Left lung (tissue), 10 donors: ENCODE measurements around the gene CLCN2. TPM values are rescaled to one million over a fixed set of nuclear protein-coding genes. Genes with fewer than 3 reads are reported as not detected.

ENCODE experiments used
- ATAC-seq: fragments of 200-7000 bp; cut with Tn5 transposase; one replicate; pipeline ENCODE4 v1.9.1; 2020; ENCODE audit warnings: moderate library complexity
- DNase-seq, 4 donors: peaks; one replicate each; pipeline ENCODE4 v3.0.0-alpha.2; 2013 to 2020
- H3K27ac ChIP-seq, 2 donors: fragments of 200-600 bp; sonication (generic) in 1 of 2; one replicate each; pipeline versions ENCODE4 v1.5.0 to v1.8.0; 2020 to 2021
- H3K27me3 ChIP-seq, 2 donors: fragments of 200-600 bp; sonication (generic) in 1 of 2; one replicate each; pipeline versions ENCODE4 v1.5.0 to v1.8.0; 2020 to 2021
- H3K36me3 ChIP-seq, 2 donors: fragments of 200-600 bp; sonication (generic) in 1 of 2; one replicate each; pipeline versions ENCODE4 v1.5.0 to v1.8.0; 2020 to 2021
- H3K4me1 ChIP-seq, 2 donors: fragments of 200-600 bp; one replicate each; pipeline ENCODE4 v1.8.0; 2021
- H3K4me3 ChIP-seq, 2 donors: fragments of 200-600 bp; sonication (generic) in 1 of 2; one replicate each; pipeline versions ENCODE4 v1.5.0 to v1.8.0; 2020 to 2021; ENCODE audit warnings: mild to moderate bottlenecking in 1 of 2
- H3K9me3 ChIP-seq, 2 donors: fragments of 200-600 bp; sonication (generic) in 1 of 2; one replicate each; pipeline versions ENCODE4 v1.5.0 to v1.8.0; 2020 to 2021
- intact Hi-C, 2 donors: fragments of 100-400 bp; cut with DNase I; formaldehyde crosslinking; loops; one replicate each; pipeline versions ENCODE4 v1.11.2 to v1.14.2; 2022
- polyA plus RNA-seq, 6 donors: library from polyadenylated mRNA; unstranded; fragments of 120-200 nt; gene quantifications; one replicate each; pipeline ENCODE4 v1.2.1, GENCODE V29; 2013; ENCODE audit not compliant: insufficient read length in 6 of 6
- total RNA-seq, 2 donors: library from RNA; stranded (reverse); fragmentation: NEBNext Ultra II Directional; extraction: Animal tissue kit (Norgen Biotek cat#: 25700); gene quantifications; one replicate each; pipeline ENCODE4 v1.2.1, GENCODE V29; 2021
- TF ChIP-seq, protein P1 (sequence below), 2 donors: fragments of 200-600 bp; sonication (generic) in 1 of 2; IDR thresholded peaks; one replicate each; pipeline versions ENCODE4 v1.5.0 to v1.8.0; 2021; ENCODE audit warnings: antibody characterized with exemption in 2 of 2
- donor health status: DM: no; HTN: yes; CAD: no.
- donor health status: DM: no; HTN: no; CAD: no.

The CLCN2 gene
- total and polyA plus RNA-seq, 8 donors: 4.4 to 12.0 (median 10.1) TPM

DNA sequence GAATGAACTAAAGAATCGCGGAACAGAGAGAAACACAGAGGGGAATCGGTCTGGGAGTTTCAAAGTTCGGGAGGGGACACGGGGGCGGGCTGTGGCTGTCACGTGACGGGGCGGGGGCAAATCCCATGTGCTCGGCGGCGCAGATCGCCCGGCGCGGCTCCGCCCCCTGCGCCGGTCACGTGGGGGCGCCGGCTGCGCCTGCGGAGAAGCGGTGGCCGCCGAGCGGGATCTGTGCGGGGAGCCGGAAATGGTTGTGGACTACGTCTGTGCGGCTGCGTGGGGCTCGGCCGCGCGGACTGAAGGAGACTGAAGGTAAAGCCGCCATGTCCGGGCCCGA lies 47.1 kb downstream of the CLCN2 start, which contains the start of gene EIF4G1:
Gene EIF4G1 (plus strand): TSS at position 244 of the 337 bp plus-strand sequence. CDS start 1,191 bp downstream, outside the sequence.
- H3K4me1 ChIP-seq: peaks cover 26 to 45% of the 10 kb centered on the region in 2 donors
- TF ChIP-seq, protein P1, sequence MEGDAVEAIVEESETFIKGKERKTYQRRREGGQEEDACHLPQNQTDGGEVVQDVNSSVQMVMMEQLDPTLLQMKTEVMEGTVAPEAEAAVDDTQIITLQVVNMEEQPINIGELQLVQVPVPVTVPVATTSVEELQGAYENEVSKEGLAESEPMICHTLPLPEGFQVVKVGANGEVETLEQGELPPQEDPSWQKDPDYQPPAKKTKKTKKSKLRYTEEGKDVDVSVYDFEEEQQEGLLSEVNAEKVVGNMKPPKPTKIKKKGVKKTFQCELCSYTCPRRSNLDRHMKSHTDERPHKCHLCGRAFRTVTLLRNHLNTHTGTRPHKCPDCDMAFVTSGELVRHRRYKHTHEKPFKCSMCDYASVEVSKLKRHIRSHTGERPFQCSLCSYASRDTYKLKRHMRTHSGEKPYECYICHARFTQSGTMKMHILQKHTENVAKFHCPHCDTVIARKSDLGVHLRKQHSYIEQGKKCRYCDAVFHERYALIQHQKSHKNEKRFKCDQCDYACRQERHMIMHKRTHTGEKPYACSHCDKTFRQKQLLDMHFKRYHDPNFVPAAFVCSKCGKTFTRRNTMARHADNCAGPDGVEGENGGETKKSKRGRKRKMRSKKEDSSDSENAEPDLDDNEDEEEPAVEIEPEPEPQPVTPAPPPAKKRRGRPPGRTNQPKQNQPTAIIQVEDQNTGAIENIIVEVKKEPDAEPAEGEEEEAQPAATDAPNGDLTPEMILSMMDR (IDR thresholded peaks at IDR 0.05): no peak
- intact Hi-C loops: no loop called here
- no peaks in the 10 kb centered on the region for H3K9me3 ChIP-seq
- DNase-seq (peak; percentile 89 to 99 (median 96)), ATAC-seq (peak; percentile 84)
- H3K27ac ChIP-seq: peak within 1 kb of the TSS; percentile 91 to 92
- H3K27me3 ChIP-seq: no peaks in the 10 kb centered on the region
- H3K36me3 ChIP-seq: peaks cover 0 to 46% of the 10 kb centered on the region in 2 donors
- peak within 1 kb of the TSS; percentile 70 to 89 for H3K4me3 ChIP-seq

DNA sequence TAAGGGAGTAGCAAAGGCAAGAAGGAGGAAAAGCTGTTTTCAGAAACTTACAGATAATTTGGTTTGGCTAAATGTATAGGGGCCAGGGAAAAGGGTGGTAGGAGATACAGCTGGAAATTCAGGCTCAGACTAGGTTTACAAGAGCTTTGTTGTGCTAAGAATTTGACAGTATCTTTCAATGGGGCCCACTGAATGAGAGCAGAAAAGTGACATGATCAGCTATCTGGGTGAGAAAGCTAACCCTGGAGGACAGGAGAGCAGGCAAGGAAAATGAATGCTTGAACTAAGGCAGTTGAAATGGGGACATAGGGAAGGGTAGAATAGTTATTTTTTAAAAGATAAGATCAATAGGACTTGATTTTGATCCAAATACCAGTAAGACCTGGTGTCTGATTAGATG lies 49.8 kb downstream of the CLCN2 start:
- Histone ChIP-seq H3K4me1 (peaks cover 4 to 20% of the 10 kb centered on the region in 2 donors), H3K27me3 (no peaks in the 10 kb centered on the region), H3K4me3 (no peak overlapping the region), H3K36me3 (peaks cover 0 to 49% of the 10 kb centered on the region in 2 donors), H3K27ac (no peak overlapping the region), H3K9me3 (no peaks in the 10 kb centered on the region)
- DNase-seq (no peak), ATAC-seq (no peak)
- intact Hi-C loops: no loop called here
- TF ChIP-seq, protein P1 (IDR thresholded peaks at IDR 0.05): no peak

DNA sequence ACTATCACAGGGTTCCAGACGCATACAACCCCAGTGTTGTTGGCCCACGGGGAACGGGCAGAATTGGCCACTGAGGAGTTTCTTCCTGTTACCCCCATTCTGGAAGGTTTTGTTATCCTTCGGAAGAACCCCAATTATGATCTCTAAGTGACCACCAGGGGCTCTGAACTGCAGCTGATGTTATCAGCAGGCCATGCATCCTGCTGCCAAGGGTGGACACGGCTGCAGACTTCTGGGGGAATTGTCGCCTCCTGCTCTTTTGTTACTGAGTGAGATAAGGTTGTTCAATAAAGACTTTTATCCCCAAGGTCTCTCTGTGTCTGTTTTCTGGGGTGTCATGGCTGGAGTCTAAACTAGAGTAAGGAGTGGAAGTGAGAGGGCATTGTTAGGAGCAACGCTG lies 52.7 kb downstream of the CLCN2 start:
- TF ChIP-seq, protein P1 (IDR thresholded peaks at IDR 0.05): no peak
- no peak for DNase-seq

DNA sequence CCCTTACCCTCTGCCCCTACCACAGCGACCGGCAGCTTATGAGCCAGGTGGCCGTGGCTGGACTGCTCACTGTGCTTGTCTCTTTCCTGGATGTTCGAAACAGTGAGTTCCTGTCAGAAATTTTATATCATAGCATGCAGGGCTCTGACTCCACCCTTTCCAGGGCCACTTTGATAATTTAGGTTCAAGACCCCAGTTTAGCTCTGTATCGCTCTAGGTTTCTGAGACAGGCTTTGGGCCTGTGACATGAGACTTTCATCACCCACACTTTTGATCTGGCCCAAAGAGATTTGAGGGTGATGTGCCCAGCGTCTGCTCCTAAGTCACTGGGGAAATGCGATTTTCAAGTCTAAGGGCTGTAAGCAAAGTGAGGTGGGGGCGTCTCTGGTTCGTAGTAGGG lies 53.5 kb downstream of the CLCN2 start:
- H3K27me3 ChIP-seq: no peaks in the 10 kb centered on the region
- peaks cover 3 to 75% of the 10 kb centered on the region in 2 donors for H3K36me3 ChIP-seq

More for the DNA sequence above, 52.7 kb downstream of the CLCN2 start:
- Histone ChIP-seq H3K27me3 (no peaks in the 10 kb centered on the region), H3K4me3 (no peak overlapping the region), H3K4me1 (peaks cover 0 to under 1% of the 10 kb centered on the region in 2 donors), H3K9me3 (no peaks in the 10 kb centered on the region), H3K36me3 (peaks cover 3 to 66% of the 10 kb centered on the region in 2 donors), H3K27ac (no peak overlapping the region)
- intact Hi-C loops: no loop called here
- ATAC-seq: no peak

DNA sequence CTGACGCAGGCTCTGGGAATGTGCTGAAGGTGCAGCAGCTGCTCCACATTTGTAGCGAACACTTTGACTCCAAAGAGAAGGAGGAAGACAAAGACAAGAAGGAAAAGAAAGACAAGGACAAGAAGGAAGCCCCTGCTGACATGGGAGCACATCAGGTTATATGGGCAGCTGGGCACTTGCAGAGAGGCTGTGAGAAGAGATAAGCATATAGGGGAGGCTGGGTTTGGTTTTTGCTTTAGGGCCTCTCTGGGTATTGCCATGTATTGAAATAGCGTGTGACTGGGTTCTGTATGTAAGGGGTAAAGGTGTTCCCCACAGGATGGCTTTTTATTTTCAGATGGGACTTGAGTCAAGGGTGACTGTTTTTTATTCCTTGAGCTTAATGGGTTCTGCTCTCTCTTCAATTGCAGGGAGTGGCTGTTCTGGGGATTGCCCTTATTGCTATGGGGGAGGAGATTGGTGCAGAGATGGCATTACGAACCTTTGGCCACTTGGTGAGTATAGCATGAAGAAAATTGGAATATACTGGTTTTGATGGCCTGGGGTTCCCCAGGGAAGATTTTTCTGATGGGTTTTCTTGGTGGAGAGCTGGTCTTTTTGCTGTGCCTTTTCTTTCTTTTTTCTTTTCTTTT lies 54.9 kb downstream of the CLCN2 start:
- peaks cover 7 to 89% of the 10 kb centered on the region in 2 donors for H3K36me3 ChIP-seq
- H3K27me3 ChIP-seq: no peaks in the 10 kb centered on the region
- no peak overlapping the region for H3K27ac ChIP-seq
- DNase-seq: no peak
- TF ChIP-seq, protein P1 (IDR thresholded peaks at IDR 0.05): no peak
- H3K4me3 ChIP-seq: no peak overlapping the region
- H3K9me3 ChIP-seq: no peaks in the 10 kb centered on the region
- peaks cover 0 to under 1% of the 10 kb centered on the region in 2 donors for H3K4me1 ChIP-seq
- intact Hi-C loops: no loop called here
- ATAC-seq: no peak

More for the DNA sequence above, 53.5 kb downstream of the CLCN2 start:
- intact Hi-C loops: no loop called here
- Histone ChIP-seq H3K27ac (no peak overlapping the region), H3K4me1 (no peaks in the 10 kb centered on the region), H3K4me3 (no peak overlapping the region), H3K9me3 (no peaks in the 10 kb centered on the region)
- TF ChIP-seq, protein P1 (IDR thresholded peaks at IDR 0.05): no peak
- ATAC-seq (no peak), DNase-seq (no peak)
